RWPE1 (cell line): Measurements from ENCODE around the gene SFMBT1.

ENCODE experiments used
- CTCF ChIA-PET: fragments of 350-600 bp; sonication (Branson Sonifier 250); formaldehyde crosslinking; extraction: SDS; loops from one replicate; lab custom pipeline; 2021; lab: Yijun Ruan, JAX
- POLR2A ChIA-PET: fragments of 400-600 bp; formaldehyde crosslinking; extraction: SDS; loops from one replicate; lab custom pipeline; 2020; ENCODE audit warnings: antibody characterized with exemption; ENCODE audit not compliant: low non-redundant PET; lab: Yijun Ruan, JAX
- DNase-seq: peaks from one replicate; pipeline ENCODE4 v3.0.0; 2012; ENCODE audit warnings: low spot score
- H3K27ac ChIP-seq: fragments of 450-650 bp; 2 replicates; pipeline ENCODE4 v1.5.1; 2017
- CTCF ChIP-seq: fragments of 450-650 bp; conservative IDR thresholded peaks from 2 replicates; pipeline ENCODE4 v1.5.1; 2017; ENCODE audit warnings: low read depth, mild to moderate bottlenecking

Gene SFMBT1

DNA sequence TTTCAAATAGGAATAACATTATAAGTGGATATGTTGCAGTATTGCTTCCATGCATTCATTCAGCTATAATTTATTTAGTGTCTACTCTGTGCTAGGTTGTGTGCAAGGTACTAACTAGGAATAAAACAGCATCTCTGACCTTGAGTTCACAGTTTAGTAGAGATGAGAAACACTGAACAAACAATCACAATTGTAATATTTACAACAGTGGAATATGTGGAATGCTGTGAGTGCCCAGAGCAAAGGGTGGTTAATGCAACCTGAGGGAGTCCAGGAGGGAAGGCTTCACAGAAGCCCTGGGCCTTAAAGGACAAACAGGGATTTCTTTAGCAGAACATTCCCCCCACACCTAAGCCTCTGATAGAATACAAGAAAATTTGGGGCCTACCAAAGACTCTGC is 13.3 kb downstream of the SFMBT1 start:
- CTCF ChIA-PET, result no interaction called here
- no peak for TF ChIP-seq CTCF
- no peak overlapping the region for H3K27ac ChIP-seq
- no peak for DNase-seq
- POLR2A ChIA-PET, result no interaction called here

- CTCF ChIA-PET, result no interaction called here
- DNase-seq, result no peak
- POLR2A ChIA-PET, result no interaction called here
- H3K27ac ChIP-seq, result no peak overlapping the region
- TF ChIP-seq CTCF, result no peak
Measured at GRCh38 chr3:53030619-53031449, 15.0 kb downstream of the SFMBT1 start.

- DNase-seq, result no peak
- ChIA-PET POLR2A (no interaction called here), CTCF (no interaction called here)
- no peak overlapping the region for H3K27ac ChIP-seq
- no peak for TF ChIP-seq CTCF
Measured at GRCh38 chr3:53028641-53029040, 17.2 kb downstream of the SFMBT1 start.

DNA sequence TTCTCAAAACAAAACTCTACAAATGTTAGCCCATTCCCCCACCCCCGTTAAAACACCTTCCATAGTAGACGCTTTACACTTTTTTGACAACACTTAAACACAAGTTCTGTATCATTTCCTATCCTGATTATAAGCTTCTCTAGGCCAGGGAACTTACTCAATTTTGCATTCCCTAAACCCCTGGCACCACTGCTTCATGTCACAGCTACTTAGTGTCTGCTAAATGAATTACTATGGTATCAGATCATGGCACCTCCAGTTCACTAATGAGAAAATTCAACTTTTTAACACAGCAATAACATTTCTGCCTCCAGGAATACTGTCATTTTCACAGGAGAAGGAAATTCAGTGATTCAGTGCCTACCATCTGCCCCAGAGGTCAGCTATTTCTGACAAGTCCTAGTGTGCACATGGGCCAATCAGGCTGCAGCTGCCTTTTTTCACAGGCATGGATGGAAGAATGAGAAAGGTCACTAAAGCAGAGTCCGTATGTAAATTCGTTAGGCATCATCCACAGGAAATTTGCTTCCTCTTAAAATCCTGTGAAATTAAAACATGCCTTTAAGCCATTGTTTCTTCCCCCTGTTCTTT is 18.5 kb downstream of the SFMBT1 start:
- TF ChIP-seq CTCF, result no peak
- no peak for DNase-seq
- CTCF ChIA-PET, result interaction anchor here (0.5 kb wide), 1 partner anchor 224 kb away, joined by 3 read pairs; no protein-coding TSS in a partner anchor
- POLR2A ChIA-PET, result interaction anchor here (0.6 kb wide), 1 partner anchor 43 kb away, joined by 3 read pairs; no protein-coding TSS in a partner anchor
- no peak overlapping the region for H3K27ac ChIP-seq

GRCh38 chr3:53026382-53027162 is 19.3 kb downstream of the SFMBT1 start:
- TF ChIP-seq CTCF, result no peak
- H3K27ac ChIP-seq, result no peak overlapping the region
- ChIA-PET CTCF (no interaction called here), POLR2A (interaction anchor here (0.6 kb wide), 1 partner anchor 44 kb away, joined by 3 read pairs; no protein-coding TSS in a partner anchor)
- DNase-seq, result no peak

DNA sequence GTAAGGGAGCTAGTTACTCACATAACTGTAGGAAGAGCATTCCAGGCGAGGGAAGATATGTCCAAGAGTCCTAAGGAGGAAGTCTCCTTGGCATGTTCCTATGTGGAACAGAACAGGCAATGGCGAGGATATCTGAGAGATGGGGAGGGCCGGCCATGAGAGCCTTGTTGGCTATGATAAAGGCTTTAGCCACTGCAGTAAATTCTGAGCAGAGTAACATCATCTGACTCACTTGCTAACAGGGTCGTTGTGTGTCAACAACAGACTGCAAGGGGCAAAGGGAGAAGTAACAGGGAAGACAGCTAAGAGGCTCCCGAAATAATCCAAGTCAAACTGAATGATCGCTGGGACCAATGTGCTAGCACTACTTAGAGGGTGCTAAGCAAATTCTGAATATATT is 21.6 kb downstream of the SFMBT1 start:
- no peak overlapping the region for H3K27ac ChIP-seq
- DNase-seq, result no peak
- CTCF ChIA-PET, result no interaction called here
- no peak for TF ChIP-seq CTCF
- POLR2A ChIA-PET, result no interaction called here
